ENCODE results near the gene TRIM72.
A peak's percentile ranks its signal among the peaks of the same experiment; 100 is the strongest.
"Not testable (repeated sequence)": the region's sequence is repeated elsewhere in the genome, so short reads cannot be mapped to it uniquely, and the experiment has no call there.

Gene TRIM72

DNA sequence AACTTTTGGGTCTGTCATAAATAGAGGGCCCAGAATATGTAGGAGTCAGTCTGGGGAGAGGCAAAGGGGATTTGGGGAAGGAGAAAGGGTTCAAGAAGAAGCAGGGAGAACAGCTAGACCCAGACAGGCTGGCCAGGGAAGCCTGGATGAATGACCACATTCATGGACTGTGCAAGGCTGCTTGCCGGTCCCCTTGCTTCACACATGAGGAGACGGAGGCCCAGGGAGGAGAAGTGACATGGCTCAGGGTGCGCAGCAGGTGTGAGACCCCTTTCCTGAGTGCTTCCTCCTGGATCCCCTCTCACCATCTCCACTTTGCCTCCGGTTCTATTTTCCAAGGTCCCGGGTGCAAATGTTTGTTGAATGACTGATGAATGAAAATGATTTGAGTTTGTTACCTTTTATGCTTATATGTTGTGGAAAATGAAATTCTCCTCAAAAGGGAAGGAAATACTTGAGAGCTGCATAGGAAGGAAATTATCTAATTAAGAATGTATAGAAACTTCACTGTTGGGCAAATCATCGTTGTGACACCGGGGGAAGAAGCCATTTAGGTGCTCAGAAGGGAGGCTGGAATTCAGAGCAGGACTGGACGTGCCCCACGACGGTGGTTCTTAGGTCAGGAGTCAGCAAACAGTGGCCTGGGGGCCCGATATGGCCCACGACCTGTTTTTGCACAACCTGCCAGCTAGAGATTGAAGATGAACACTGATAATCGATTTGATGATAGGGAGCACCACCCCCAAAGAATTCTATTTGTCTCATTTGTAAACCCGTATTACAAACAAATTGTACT is 46.4 kb downstream of the TRIM72 start:
- no peak for DNase-seq

DNA sequence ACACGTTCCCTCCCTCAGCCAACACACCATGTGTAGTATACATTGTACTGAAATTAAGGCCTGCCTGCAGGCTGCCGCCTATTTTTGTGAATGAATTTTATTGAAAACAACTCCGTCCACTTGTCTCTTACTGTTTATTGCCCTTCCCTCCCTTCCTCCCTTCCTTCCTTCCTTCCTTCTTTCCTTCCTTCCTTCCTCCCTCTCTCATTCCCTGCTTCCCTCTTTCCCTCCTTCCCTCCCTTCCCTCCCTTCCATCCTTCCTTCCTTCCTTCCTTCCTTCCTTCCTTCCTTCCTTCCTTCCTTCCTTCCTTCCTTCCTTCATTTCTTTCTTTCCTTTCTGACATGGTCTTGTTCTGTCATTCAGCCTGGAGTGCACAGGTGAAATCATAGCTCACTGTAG is 48.2 kb downstream of the TRIM72 start:
- no peak for DNase-seq

DNA sequence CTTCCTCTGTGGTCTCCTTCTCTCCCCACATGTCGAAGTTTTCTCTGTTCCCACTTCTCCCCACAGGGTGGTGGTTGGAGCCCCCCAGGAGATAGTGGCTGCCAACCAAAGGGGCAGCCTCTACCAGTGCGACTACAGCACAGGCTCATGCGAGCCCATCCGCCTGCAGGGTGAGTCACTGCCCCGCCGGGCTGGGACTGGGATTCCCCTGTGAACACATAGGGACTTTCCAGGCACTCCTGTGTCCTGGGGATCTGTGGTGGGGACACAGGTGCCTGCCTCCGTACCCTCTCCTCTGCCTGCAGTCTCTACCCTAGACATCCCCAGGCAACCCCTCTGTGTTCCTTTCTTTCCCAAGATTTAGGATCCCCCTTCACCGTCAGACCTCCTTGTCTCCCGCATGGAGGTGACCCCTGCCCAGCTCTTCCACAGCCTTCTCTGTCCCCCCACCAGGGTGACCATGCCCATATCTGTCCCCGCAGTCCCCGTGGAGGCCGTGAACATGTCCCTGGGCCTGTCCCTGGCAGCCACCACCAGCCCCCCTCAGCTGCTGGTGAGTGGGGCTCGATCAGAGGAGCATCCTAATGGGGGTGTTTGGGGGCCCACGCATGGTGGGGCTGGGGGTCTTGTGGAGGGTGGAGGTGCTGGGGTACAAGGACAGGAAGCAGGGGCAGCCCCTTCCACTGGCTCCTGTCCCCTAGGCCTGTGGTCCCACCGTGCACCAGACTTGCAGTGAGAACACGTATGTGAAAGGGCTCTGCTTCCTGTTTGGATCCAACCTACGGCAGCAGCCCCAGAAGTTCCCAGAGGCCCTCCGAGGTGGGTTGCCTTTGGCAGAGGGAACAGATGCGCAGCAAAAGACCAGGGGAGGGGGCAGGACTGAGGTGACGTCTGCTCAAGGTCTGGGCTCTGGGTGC is 51.7 kb downstream of the TRIM72 start:
- DNase-seq = peak; percentile 67

DNA sequence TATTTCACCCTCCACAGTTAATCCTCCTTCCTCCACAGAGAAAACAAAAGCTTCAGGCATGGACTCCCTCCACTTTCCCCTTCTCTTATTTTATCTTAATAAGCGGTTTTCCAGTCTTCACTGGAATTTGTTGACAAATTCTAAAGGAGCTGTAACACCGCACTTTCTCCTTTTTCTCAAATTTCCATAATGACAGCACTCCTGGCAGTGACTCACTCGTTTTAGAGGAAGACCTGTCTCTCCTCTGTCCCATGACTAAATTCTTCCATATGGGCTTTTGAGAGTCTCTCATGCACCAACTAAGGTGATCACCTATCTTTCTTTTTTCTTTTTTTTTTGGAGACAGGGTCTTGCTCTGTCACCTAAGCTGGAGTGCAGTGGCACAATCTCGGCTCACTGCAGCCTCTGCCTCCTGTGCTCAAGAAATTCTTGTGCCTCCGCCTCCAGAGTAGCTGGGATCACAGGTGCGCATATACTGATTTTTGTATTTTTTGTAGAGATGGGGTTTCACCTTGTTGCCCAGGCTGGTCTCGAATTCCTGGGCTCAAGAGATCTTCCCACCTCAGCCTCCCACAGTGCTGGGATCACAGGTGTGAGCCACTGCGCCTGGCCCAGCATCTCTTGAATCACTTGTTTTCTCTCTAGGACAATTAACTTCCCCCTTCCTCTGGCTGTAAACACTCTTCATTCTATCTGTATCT is 53.6 kb downstream of the TRIM72 start:
- DNase-seq = no peak

DNA sequence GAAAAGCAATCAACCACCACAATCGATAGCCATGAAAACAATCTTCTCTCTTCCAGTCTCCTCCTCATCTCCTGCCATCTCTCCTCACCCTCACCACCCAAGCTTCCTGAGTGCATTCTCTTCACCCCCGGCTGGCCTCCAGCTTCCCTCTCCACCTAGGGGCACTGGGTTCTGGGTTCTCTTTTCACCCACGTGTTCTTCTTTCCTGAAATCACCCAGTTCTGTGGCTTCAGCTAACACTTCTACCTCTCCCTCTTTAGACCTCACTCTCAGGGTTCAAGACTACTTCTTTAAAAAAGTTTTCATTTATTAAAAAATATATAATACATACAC is 54.1 kb downstream of the TRIM72 start:
- no peak for DNase-seq

DNA sequence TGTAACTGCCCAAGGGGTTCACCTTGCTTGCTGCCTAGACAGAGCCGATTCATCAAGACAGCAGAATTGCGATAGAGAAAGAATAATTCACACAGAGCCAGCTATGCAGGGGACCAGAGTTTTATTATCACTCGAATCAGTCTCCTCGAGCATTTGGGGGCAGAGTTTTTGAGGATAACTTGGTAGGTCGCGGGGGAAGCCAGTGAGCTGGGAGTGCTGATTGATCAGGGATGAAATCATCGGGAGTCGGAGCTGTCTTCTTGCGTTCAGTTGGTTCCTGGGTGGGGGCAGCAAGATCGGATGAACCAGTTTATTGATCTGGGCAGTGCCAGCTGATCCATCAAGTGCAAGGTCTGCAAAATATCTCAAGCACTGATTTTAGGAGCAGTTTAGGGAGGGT is 55.0 kb downstream of the TRIM72 start:
- no peak for DNase-seq

DNA sequence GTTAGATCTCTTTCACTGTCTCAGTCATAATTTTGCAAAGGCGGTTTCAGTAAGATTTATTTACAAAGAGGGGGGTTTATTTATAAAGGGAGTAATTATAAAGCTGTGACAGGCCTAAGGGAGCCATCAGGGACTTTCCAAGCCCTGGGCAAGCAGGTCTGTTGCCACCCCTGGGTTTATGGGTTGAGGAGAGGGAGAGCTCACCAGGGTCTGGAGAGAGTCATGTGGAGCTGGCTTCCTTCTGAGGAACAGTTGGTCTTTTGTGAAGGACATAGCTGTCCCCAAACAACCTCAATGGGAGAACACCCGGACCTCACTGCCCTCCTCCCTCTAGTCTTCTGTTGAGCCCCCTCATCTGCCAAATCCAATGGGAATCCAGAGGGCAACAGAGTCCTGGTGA is 55.6 kb downstream of the TRIM72 start:
- DNase-seq = no peak

DNA sequence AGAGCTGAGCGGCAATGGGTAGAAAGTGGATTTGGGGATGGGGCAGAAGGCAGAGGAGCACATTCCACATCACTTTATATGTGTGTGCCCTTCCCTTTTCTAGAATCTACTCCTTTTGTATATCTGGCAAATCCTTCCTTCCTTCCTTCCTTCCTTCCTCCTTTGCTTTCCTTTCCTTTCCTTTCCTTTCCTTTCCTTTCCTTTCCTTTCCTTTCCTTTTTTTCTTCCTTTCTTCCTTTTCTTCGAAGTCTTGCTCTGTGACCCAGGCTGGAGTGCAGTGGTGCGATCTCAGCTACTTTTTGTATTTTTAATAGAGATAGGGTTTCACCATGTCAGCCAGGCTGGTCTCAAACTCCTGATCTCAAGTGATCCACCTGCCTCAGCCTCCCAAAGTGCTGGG is 56.1 kb downstream of the TRIM72 start:
- not testable (repeated sequence) for DNase-seq

DNA sequence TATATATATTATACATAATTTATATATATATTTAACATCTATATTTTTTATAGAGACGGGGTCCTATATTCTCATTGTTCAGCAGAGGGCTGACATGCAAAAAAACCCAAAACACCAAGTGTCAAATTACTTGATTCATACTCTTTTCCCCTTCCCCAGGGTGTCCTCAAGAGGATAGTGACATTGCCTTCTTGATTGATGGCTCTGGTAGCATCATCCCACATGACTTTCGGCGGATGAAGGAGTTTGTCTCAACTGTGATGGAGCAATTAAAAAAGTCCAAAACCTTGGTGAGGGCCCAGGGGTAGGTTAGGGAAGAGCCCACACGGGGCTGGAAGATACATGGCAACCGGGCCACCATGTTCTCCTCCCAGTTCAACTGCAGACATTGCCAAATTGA is 56.9 kb downstream of the TRIM72 start:
- DNase-seq = no peak

DNA sequence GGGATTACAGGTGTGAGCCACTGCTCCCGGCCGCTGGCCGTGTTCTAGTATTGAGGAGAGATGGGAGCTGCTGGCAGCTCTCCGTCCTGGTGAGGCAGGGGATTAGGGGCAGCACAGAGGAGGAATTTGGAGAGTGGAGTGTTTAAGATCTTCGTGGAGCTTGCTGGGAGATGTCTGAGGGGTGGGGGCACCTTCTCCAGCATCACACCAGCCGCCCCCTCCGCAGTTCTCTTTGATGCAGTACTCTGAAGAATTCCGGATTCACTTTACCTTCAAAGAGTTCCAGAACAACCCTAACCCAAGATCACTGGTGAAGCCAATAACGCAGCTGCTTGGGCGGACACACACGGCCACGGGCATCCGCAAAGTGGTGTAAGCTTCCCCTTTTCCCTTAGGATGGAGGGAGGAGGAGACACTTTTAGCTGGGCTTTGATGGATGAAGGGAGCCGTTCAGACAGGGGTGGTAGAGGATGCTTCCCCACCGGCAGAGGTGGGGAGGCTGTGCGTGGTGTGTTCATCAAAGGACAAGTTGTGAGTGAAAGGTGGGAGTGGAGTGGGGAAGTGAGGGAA is 57.8 kb downstream of the TRIM72 start:
- no peak for DNase-seq

DNA sequence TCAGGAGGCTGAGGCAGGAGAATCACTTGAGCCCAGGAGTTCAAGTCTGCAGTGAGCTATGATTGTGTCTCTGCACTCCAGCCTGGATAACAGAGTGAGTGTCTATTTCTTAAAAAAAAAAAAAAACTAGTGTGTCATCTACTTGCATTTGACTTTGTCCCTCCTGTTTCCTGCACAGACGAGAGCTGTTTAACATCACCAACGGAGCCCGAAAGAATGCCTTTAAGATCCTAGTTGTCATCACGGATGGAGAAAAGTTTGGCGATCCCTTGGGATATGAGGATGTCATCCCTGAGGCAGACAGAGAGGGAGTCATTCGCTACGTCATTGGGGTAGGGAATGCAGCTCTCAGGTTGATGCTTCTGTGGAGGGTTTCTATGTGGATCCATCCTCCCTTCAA is 59.3 kb downstream of the TRIM72 start:
- DNase-seq = no peak

DNA sequence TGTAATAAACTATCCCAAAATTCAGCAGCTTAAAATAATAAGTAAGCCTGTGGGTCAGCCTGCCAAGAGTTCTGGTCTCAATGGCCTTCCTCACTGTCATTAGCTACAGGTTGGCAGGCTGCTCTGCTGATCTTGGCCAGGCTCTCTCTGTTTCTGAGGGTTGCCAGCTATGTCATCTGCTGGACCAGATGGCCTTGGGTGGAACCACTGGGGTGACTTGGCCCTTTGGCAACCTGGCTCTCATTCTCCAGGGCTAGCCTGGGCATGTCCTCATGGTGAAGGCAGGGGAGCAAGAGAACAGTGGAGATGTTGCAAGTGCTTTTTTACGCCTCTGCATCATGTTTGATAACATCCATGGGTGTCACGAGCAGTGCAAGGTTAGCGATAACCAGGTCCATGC is 59.8 kb downstream of the TRIM72 start:
- no peak for DNase-seq

DNA sequence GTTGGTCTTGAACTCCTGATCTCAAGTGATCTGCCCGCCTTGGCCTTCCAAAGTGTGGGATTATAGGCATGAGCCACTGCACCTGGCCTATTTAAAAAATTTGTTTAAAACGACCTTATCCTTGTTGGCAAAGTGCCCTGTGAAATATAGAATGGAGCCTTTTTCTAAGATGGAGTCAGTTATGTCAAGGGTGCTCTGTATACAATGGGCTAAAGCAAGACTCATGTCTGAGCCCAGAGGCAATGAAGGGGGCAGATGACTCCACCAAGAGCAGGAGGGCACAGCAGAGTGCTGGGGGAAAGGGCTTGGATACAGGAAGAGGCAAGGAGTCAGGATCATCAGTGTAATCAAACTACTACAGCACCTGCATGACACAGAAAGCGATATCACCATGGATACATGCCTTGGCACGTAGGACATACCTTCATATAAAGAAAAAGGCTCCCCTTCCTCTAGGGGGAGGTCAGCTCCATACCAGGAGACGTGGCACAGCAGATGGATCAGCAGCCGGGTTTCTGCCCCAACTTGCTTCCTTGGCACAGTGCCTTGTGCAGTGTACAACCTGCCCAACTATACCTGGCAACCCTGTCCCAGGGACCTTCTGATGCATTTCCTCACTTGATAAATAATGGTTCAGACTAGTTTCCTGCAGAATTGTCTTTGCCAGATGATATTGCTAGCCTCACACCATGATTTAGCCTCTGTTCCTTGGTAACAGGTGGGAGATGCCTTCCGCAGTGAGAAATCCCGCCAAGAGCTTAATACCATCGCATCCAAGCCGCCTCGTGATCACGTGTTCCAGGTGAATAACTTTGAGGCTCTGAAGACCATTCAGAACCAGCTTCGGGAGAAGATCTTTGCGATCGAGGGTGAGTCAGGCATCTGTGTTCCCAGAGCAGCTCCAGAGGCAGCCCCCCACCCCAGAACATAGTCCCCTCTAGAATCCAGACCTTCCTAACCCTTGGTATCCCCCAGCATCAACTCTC is 61.2 kb downstream of the TRIM72 start:
- DNase-seq = no peak

DNA sequence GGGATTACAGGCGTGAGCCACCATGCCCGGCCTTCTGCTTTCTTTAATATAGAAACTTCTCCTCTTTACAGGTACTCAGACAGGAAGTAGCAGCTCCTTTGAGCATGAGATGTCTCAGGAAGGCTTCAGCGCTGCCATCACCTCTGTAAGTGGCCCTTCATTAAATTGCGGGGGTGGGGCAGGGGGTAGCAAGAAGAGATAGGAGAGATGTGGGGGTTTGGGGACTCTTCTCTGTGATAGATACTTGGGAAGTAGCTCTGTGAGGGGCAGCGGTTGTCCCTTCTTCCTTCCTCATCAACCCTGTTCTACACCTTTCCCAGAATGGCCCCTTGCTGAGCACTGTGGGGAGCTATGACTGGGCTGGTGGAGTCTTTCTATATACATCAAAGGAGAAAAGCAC is 62.7 kb downstream of the TRIM72 start:
- no peak for DNase-seq

DNA sequence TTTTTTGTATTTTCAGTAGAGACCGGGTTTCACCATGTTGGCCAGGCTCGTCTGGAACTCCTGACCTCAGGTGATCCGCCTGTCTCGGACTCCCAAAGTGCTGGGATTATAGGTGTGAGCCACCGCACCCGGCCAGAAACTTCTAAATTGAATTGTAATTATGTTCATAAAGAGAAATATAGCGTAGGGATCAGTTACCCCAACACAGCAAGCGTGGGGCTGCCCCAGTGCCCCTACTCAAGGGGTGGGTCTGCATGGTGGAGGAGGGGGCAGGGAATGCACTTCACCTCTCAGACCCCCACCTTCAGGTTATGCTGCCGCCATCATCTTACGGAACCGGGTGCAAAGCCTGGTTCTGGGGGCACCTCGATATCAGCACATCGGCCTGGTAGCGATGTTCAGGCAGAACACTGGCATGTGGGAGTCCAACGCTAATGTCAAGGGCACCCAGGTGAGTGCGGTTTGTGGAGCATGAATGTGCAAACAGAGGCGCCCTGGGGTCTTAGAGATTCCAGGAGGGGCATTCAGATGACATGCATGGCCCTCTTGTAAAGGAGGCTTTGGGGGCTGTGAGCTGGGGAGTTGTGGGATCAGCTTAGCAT is 63.8 kb downstream of the TRIM72 start:
- DNase-seq = no peak

DNA sequence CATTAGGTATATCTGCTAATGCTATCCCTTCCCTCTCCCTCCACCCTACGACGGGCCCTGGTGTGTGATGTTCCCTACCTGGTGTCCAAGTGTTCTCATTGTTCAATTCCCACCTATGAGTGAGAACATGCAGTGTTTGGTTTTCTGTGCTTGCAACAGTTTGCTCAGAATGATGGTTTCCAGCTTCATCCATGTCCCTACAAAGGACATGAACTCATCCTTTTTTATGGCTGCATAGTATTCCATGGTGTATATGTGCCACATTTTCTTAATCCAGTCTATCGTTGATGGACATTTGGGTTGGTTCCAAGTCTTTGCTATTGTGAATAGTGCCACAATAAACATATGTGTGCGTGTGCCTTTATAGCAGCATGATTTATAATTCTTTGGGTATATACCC is 64.9 kb downstream of the TRIM72 start:
- not testable (repeated sequence) for DNase-seq

Measured in CD4-positive, alpha-beta T cell treated with Interleukin-12 subunit alpha and Interleukin-12 subunit beta, for 1 hour (primary cell).